HG02884 (cell line): ENCODE data around the gene TSR3.
A peak's percentile ranks its signal among the peaks of the same experiment; 100 is the strongest.
"Not testable (repeated sequence)": the region's sequence is repeated elsewhere in the genome, so short reads cannot be mapped to it uniquely, and the experiment has no call there.

Source experiments
- ATAC-seq: cut with Tn5 transposase; IDR thresholded peaks from one replicate; pipeline ENCODE4 v1.9.1; 2021; ENCODE audit warnings: mild to moderate bottlenecking, moderate library complexity; ENCODE audit not compliant: unreplicated experiment

The TSR3 gene

DNA sequence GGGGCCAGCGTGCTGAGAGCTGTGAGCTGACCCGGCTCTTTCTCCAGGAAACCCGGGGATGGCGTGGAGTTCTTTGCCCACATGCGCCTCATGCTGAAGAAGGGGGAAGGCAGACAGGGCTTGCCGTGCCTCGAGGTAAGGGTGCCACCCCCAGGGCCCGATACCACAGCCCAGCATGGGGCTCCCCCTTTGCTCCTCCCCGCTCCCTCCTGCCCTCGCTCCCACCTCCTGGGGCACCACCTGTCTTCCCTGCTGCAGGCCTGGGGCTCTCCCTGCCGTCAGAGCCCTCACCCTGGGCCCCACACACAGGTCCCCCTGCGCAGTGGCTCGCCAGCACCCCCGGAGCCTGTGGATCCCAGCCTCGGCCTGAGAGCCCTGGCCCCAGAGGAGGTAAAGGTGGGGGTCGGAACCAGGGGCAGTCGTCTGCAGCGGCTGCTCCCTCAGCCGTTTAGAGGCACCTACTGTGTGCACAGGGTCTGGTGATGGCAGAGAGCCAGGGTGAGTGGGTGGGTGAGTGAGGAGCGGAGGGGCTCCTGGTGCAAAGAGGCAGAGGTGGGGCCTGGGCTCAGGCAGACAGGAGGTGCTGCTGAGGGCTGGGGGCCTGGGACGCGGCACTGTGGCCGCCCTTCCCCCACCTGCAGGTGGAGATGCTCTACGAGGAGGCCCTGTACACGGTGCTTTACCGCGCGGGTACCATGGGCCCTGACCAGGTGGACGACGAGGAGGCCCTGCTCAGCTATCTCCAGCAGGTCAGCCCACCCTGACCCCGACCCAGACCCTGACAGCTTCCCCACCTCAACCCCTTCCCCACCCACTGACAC is 12.6 kb downstream of the TSR3 start:
- ATAC-seq = no peak

DNA sequence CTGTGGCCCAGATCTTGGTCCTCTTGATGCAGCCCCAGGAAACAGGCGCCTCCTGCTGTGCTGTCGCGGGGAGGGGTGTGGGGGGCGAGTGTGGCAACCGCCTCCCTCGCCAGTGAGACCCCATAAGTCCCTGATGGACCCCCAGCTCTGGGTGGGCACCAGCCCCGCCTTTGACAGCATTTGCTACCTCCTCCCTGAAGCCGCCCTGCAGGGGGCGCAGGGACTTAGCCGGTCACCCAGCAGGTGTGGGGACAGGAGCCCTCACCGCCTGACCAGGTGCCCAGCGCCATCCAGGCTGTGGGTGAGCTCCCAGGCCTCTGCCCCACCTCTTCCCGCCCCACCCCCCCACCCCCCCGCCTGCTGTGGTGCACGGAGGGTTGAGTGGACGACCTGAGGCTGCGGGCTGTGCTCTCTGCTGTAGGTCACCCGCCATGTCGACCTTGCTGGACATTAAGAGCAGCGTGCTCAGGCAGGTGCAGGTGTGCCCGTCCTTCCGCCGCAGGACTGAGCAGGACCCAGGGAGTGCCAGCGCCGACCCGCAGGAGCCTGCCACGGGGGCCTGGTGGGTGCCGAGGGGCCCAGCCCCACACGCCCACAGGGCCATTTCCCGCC is 13.5 kb downstream of the TSR3 start:
- no peak for ATAC-seq

DNA sequence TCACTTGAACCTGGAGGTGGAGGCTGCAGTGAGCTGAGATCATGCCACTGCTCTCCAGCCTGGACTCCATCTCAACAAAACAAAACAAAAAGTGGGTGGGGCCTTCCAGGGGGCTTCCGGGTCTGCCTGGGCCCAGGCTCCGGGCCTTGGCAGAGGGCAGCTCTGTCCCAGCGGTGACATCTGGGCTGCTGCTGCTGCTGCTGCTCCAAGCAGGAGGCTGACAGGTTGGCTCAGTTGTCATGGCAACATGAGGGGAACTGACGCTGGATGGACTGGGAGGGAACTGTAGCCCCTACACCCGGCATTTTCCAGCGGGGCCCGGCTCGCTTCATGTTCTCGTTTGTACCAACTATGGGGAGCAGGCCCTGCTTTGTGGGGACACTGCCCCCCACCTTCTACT is 14.2 kb downstream of the TSR3 start:
- no peak for ATAC-seq

DNA sequence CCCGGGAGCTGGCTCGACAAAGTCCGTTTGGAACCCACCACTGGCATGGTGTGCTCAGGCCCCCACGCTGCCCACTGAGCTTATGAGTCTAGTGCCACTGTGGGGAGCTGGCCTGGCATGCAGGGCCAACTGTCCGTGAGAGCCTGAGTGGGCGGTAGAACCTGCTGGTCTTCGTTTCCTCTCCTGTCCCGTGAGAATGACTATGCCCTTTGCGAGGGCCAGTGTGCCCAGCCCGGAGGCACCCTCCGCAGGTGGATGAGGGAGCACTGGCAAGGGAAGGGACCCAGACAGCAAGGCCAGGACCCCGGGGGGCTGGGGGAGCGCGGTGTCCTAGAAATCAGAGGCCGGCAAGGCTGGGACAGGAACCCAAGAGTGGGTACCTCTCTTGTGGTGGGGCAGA is 15.1 kb downstream of the TSR3 start:
- no peak for ATAC-seq

DNA sequence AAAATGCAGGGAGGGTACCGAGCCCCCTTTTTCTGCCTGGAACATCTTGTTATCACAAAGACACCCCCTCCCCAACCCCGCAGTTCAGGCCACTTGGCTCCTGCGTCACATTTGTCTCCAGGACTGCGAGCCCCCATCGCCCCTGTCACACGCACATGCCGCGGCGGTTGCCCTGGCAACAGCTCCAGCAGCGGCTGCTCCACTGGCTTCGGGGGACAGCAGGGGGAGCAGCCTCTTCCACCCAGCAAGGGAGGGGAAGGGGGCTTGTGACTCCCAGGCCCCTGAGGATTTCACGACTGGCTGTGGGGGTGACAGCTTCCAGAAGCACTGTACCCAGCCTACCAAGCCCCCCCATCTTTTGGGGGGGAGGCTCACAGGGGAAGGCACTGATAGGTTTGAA is 15.7 kb downstream of the TSR3 start:
- ATAC-seq = no peak

DNA sequence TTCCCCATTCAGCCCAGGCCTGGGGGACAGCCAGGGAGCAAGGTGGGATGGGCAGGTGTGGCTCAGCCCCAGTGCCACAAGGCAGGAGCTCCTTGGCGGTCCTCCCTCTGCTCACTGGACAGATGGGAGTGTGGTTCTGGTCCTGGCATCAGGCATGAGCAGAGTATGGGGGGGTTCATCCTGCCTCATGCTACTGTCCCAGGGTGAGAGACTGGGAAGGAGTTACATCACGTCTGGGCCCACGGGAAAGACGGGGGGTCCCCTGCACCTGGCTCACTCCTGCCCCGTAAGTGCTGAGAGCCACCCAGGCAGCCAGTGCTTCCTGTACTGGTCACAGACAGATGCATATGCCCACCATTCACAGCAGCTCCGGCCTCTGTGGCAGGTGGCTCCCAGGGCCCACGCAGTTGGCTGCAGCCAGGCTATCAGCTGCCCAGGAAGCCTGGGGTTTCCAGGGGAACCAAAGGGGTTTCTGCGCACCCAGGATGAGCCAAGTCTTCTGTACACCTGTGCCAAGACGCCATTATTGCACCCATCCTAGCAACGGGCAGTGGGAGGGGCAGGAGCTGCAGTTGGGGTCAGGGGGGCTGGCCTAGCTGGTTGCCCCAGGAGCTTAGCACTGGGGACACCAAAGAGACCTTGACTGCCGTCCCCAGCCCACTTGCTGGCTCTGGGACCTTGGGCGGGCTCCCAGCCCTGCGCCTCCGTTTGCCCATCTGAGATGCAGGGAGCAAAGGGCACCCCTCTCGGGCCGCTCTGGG is 16.3 kb downstream of the TSR3 start:
- ATAC-seq = no peak

DNA sequence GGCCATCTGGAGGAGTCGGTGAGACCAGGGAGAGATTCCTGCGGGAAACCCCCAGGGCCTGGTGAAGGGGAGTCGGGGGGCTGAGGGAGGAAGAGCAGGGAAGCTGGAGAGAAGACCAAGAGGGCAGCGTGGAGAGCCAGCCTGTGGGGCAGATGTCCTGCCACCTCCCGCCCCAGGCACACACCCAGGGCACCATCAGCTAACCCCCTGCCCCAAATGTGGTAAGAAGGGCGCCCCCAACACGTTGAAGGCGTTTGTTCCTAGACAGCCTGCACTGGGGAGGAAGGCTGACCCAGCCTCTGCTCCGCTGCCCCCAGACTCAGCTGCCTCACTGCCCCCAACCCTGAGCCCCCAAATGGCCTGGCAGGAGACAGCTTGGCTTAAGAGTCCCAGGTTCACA is 16.9 kb downstream of the TSR3 start:
- ATAC-seq = no peak

DNA sequence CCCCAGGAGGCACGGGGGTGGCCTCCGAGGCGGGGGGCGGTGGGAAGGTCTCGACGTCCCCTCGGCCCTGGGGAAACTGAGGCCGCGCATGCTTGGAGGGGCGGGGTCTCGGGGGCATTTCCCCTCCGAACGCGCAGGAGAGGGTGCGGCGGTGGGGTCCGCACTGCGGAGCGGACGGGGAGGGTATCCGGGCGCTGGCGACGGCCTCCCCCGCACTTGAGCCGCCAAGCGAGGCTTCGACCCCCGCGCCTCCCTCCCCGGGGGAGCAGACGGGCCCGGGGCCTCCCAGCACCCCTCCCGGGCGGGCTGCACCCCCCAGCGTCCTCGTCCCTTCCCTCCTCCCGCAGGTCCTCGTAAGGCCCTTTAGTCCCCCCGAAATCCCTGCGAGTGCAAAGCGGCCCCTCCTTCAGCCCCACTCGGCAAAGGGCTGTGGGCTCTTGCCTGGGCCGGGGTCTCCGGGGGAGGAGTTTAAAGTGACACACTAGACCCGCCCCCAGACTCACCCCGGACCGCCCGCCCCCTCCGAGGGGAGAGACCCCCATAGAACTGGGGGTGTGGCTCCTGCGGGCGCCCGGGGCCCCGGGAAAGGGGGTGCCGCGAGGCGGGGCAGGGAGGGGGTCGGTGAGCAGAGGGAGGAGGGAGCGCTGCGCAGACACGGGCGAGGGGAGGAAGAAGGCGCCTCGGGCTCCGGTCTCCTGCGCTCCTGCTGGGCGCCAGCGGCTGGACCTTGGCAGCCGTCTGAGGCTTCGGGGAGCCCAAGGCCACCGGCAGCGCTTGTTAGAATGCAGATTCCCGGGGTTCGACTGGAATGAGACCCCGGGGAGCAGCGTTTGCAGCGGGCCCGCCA is 17.6 kb downstream of the TSR3 start:
- ATAC-seq = no peak

DNA sequence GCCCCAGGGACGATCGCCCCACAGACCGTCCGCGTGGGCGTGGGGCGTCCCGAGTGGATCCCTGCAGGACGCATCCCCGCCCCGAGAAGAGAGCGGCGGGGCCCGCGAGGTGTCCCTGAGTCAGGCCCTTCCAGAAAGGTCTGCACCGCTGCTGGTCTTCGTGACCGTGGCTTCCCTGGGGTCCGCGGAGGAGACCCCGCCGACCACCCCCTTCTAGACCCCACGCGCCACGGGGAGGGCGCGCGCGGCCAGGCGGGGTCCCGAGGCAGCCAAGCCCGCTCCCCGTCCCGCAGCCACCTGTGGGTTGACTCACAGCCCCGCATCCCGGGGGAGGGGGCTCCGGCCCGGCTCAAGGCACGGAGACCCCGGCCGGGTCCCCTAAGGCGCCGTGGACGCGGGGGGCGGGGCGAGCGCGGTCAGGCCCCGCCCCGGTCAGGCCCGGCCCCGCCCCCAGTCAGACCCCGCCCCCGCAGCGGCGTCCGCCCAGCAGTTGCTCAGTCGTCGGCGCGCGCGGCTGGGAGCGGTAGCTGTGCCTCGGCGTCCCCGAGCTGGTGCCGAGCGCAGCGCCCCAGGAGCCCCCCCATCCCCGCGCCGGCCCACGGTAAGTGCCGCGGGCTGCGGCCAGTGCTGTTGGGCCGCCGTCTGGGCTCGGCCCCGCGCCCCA is 18.4 kb downstream of the TSR3 start, which contains the start of gene BAIAP3:
TSS of gene BAIAP3 (plus strand) at position 497 of the 664 bp plus-strand sequence. CDS start 4,905 bp downstream, outside the sequence.
- ATAC-seq = no peak

DNA sequence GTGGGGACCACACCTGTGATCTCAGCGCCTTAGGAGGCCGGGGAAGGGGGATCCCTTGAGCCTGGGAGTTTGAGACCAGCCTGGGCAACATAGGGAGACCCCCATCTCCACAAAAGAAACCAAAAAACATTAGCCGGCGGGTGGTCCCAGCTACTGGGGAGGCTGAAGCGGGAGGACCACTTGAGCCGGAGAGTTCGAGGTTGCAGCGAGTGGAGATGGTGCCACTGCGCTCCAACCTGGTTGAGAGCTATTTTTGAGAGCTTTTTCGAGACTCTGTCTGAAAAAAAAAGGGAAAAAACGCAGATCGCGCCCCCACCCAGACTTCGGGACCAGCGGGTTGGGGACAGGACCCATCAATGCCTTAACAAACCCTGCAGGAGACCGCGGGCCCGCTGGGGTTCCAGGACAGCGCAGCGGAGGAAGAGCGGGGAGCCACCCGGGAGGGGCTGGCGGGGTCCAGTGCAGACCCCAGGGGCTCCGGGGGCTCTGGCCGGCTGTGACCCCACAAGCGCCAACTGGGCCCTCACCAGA is 19.0 kb downstream of the TSR3 start:
- no peak for ATAC-seq

DNA sequence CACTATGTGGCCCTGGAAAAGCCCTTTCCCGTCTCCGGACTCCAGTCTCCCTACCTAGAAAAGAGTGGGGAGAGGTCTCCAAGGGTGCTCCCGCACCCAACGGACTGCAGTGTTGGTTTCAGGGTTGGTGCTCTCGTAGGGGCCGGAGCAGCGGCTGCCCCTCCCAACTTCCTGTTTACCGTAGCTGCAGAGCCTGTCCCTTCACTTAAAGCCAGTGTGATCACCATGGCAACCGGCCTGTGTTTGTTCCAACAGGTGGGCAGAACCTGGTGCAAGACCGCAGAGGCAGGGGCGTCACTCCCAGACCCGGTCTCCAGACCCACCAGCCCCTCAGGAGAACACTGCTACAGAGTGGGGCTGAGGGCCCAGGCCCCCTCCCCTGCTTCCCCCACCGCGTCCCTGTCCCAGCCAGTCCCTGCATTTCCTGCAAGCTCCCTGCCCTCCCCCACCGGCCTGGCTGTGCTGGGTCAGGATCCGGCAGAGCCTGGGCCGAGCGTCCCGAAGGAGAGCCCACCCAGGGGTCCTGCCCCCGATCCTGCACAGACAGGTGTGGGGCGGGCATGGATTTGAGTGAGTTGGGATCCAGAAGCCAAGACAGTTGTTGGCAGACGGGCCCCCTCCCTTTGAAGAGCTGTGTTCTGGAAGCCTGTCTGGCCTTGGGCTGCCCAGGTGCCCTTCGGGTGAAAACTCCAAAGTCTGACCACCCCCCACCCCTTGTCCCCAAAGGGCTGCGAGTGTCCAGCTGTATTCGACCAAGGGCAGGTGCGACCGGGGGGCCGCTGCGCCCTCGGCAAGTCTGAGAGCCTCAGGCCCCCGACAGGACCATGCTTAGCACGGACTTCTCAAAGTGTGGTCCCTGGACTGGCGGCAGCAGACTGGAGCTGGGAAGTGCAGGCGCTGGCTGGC is 19.7 kb downstream of the TSR3 start:
- peak; percentile 50 for ATAC-seq

DNA sequence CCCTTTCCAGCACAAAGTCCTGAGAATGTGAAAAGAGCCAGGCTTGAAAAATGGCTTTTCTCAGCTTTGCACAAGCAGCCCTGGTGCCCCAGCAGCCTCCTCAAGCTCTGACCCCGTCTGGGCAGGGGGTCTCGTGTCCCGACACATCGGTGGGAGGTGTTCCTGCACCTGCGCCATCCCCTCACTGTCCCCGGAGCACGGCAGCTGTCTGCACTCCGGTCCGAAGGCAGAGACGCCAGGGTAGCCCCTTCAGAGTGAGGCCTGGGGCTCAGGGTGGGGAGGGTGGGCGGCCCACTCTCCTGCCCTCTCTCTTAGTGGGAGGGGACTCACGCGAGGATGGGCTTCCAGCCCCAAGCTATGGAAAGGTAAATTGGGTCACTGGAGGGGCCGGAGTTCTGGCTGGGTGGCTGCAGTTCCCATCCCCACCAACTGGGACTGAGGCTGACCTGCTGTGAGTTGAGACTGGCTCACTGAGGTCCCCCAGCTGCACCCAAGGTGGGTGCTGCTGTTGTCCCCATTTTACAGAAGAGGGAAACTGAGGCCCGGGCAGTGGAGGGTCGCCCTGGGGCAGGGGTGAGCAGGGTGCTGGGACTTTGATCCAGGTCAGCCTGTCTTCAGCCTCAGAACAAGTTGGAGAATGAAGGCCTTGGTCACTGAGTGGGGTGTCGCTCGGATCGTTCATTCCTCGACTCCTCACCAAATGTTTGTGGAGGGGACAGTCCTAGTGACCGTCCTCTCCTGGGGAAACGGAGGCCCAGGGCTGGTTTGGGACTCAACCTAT is 20.6 kb downstream of the TSR3 start:
- ATAC-seq = no peak

DNA sequence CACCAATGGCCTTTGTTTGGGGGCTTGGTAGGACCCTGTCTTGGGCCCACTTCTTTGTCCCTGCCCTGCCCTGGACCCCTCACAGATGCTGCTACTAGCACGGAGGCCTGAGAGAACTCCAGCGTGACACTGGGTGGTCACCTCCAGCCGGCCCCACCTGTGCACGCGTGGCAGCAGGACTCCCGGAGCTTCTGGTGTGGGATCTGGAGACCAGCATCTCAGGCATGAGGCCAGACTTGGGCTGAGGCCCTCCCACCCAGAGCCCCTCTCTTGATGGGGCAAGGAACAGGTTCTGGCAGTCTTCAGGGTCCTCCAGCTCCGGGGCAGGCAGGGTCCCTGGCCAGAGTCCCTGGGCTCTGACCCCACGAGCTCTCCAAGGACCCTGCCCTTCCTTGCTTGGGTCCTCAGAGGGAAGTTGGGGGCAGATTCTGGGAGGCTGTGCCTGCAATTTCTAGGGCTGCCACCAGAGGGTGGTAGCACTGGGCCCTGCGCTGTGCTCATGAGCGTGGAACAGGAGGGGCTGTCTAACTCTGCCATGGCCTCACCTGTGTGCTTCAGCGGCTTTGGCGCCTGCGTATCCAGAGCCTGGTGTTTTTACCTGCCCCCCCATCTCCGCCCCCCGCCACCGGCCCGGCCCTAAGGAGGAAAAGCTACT is 21.3 kb downstream of the TSR3 start:
- ATAC-seq = no peak

DNA sequence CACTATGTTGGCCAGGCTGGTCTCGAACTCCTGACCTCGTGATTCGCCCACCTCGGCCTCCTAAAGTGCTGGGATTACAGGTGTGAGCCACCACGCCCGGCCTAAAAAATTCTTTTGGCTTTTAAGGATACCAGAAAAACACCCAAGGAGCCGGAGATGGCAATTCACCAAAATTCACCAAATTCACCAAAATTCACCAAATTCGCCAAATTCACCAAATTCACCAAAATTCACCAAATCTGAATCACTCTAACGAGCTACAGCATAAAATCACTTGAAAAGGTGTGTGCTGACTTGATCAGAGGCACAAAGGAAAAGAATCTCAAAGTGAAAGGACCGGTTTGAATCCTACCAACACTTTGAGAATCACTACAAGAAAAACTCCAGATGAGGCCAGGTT is 22.7 kb downstream of the TSR3 start:
- ATAC-seq = not testable (repeated sequence)

DNA sequence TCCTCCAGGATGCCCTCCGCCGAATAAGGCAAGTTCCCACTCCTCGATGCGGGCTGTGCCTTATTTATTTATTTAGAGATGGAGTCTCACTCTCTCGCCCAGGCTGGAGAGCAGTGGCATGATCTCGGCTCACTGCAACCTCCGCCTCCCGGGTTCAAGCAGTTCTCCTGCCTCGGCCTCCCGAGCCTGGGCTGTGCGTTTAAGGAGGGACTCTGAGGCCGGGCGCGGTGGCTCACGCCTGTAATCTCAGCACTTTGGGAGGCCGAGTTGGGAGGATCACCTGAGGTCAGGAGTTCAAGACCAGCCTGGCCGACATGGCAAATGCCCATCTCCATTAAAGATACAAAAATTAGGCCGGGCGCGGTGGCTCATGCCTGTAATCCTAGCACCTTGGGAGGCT is 23.5 kb downstream of the TSR3 start:
- not testable (repeated sequence) for ATAC-seq

DNA sequence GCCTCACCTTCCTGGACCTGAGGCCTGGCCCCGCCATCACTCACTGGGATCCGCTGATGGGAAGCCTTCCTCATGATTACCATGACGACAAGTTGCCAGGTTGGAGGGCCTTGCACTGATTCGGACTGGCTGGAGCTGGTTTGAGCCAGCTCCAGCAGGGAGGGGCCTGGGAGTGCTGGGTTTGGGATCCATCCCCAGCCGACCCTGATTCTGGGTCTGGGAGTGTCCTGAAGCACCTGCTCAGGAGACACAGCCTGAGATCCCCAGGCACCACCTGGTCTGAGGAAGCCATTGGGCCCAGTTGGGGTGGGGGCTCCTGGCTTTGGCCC is 24.1 kb downstream of the TSR3 start:
- ATAC-seq = no peak

DNA sequence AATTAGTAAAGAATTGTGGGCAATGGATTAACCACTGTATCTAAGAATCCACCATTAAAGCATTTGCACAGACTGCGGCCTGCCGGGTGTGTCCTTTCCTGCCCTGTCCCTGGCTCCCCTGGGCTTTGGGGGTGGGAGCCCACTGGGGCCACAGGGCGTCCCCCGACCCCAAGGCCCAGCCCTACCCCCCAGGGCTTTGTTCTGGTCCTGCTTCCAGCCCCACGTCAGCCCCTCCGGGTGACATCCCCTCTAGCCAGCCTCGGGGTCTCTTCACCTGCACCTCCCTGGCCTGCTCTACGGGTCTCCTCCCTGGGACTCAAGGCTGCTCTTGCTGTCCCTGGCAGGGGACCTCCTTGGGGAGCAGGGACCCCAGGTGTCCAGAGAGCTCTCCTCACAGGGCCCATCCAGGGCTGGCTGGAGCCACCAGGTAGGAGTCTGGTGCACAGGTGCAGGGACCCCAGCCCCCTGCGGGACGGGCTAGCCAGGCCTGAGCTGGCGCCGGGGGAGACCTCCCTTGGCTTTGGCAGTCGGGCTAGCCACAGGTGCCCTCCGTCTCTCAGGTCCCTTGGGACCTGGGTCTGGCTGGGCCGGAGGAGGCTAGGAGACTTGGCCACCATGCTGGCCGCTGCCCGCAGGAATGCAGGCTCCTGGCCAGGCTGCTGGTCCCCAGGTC is 24.6 kb downstream of the TSR3 start:
- no peak for ATAC-seq
